HEK293 (cell line): Measurements from ENCODE around the gene CTR9.

ENCODE experiments used
- CTCF ChIA-PET: fragments of 350-600 bp; formaldehyde crosslinking; extraction: SDS; loops from one replicate; lab custom pipeline; 2021; ENCODE audit warnings: antibody characterized with exemption; lab: Yijun Ruan, JAX
- POLR2A ChIA-PET: fragments of 300-600 bp; formaldehyde crosslinking; extraction: SDS; loops from one replicate; lab custom pipeline; 2020; ENCODE audit warnings: antibody characterized with exemption, inconsistent platforms; lab: Yijun Ruan, JAX
- H3K27ac ChIP-seq: fragments of 200-500 bp; sonication (Bioruptor generic); 2 replicates; pipeline ENCODE4 v1.5.1; 2014; ENCODE audit warnings: low read depth, low read length, control low read depth, inconsistent platforms; ENCODE audit errors: extremely low read depth
- H3K36me3 ChIP-seq, 2 experiments: fragments of 200-500 bp in 1 of 2; sonication (Bioruptor generic) in 1 of 2; 1 replicate in 1 of 2; 2 replicates in 1 of 2; pipeline ENCODE4 v1.5.1; 2014 to 2017; ENCODE audit warnings: inconsistent platforms in 2 of 2, low read length in 2 of 2; ENCODE audit not compliant: control insufficient read depth in 2 of 2, insufficient read depth in 1 of 2
- H3K4me1 ChIP-seq: fragments of 200-500 bp; sonication (Bioruptor generic); 2 replicates; pipeline ENCODE4 v1.5.1; 2014; ENCODE audit warnings: mild to moderate bottlenecking, low read length, inconsistent platforms; ENCODE audit not compliant: control insufficient read depth, insufficient read depth
- H3K4me3 ChIP-seq: 2 replicates; pipeline ENCODE4 v1.5.1; 2011; ENCODE audit warnings: low read depth, mild to moderate bottlenecking, control low read depth, low read length, moderate library complexity
- H3K9me3 ChIP-seq: fragments of 200-500 bp; sonication (Bioruptor generic); 2 replicates; pipeline ENCODE4 v1.5.1; 2014; ENCODE audit warnings: low read depth, low read length, inconsistent platforms; ENCODE audit not compliant: control insufficient read depth, insufficient read depth
- GLIS1 ChIP-seq: fragments of 450-650 bp; formaldehyde crosslinking; IDR thresholded peaks from 2 replicates; pipeline ENCODE4 v1.5.1; 2016; ENCODE audit warnings: missing biosample characterization, missing genetic modification characterization
- IKZF3 ChIP-seq: fragments of 450-650 bp; IDR thresholded peaks from 2 replicates; pipeline ENCODE4 v1.5.0; 2018; ENCODE audit warnings: missing biosample characterization, mild to moderate bottlenecking, missing genetic modification characterization, moderate library complexity
- MZF1 ChIP-seq: fragments of 450-650 bp; formaldehyde crosslinking; IDR thresholded peaks from 2 replicates; pipeline ENCODE4 v1.5.1; 2017; ENCODE audit warnings: missing biosample characterization, missing genetic modification characterization, borderline replicate concordance
- PRDM1 ChIP-seq: fragments of 450-650 bp; formaldehyde crosslinking; IDR thresholded peaks from 2 replicates; pipeline ENCODE4; 2016; ENCODE audit warnings: missing biosample characterization, missing genetic modification characterization
- PRDM4 ChIP-seq: fragments of 450-650 bp; formaldehyde crosslinking; IDR thresholded peaks from 2 replicates; pipeline ENCODE4 v1.5.1; 2017; ENCODE audit warnings: missing biosample characterization, missing genetic modification characterization
- SALL2 ChIP-seq: fragments of 450-650 bp; formaldehyde crosslinking; IDR thresholded peaks from 2 replicates; pipeline ENCODE4 v1.5.0; 2017; ENCODE audit warnings: missing biosample characterization, mild to moderate bottlenecking, missing genetic modification characterization, borderline replicate concordance
- YY2 ChIP-seq: fragments of 450-650 bp; formaldehyde crosslinking; IDR thresholded peaks from 2 replicates; pipeline ENCODE4 v1.5.1; 2016; ENCODE audit warnings: missing biosample characterization, missing genetic modification characterization
- ZFP37 ChIP-seq: fragments of 450-650 bp; formaldehyde crosslinking; IDR thresholded peaks from 2 replicates; pipeline ENCODE4 v1.5.1; 2016; ENCODE audit warnings: missing biosample characterization, missing genetic modification characterization
- ZIC2 ChIP-seq: fragments of 450-650 bp; formaldehyde crosslinking; IDR thresholded peaks from 2 replicates; pipeline ENCODE4 v1.5.1; 2016; ENCODE audit warnings: missing biosample characterization, missing genetic modification characterization
- ZNF10 ChIP-seq: fragments of 450-650 bp; formaldehyde crosslinking; IDR thresholded peaks from 2 replicates; pipeline ENCODE4 v1.5.1; 2017; ENCODE audit warnings: missing biosample characterization, missing genetic modification characterization
- ZNF112 ChIP-seq: fragments of 450-650 bp; formaldehyde crosslinking; IDR thresholded peaks from 2 replicates; pipeline ENCODE4 v1.5.0; 2017; ENCODE audit warnings: missing biosample characterization, missing genetic modification characterization
- ZNF133 ChIP-seq: fragments of 450-650 bp; formaldehyde crosslinking; IDR thresholded peaks from 2 replicates; pipeline ENCODE4 v1.5.1; 2016; ENCODE audit warnings: missing biosample characterization, missing genetic modification characterization
- ZNF2 ChIP-seq: fragments of 450-650 bp; formaldehyde crosslinking; IDR thresholded peaks from 2 replicates; pipeline ENCODE4 v1.5.1; 2016; ENCODE audit warnings: missing biosample characterization, missing genetic modification characterization
- ZNF23 ChIP-seq: fragments of 450-650 bp; formaldehyde crosslinking; IDR thresholded peaks from 2 replicates; pipeline ENCODE4 v1.5.1; 2016; ENCODE audit warnings: missing biosample characterization, missing genetic modification characterization, borderline replicate concordance
- ZNF354C ChIP-seq: fragments of 450-650 bp; formaldehyde crosslinking; IDR thresholded peaks from 2 replicates; pipeline ENCODE4 v1.5.1; 2016; ENCODE audit warnings: missing biosample characterization, missing genetic modification characterization, low read depth, borderline replicate concordance
- ZNF362 ChIP-seq: fragments of 450-650 bp; formaldehyde crosslinking; IDR thresholded peaks from 2 replicates; pipeline ENCODE4 v1.5.1; 2016; ENCODE audit warnings: missing biosample characterization, missing genetic modification characterization
- ZNF391 ChIP-seq: fragments of 450-650 bp; formaldehyde crosslinking; IDR thresholded peaks from 2 replicates; pipeline ENCODE4 v1.5.1; 2016; ENCODE audit warnings: low read depth, missing biosample characterization, missing genetic modification characterization, borderline replicate concordance
- ZNF398 ChIP-seq: fragments of 450-650 bp; formaldehyde crosslinking; IDR thresholded peaks from 2 replicates; pipeline ENCODE4 v1.5.1; 2017; ENCODE audit warnings: missing biosample characterization, missing genetic modification characterization
- ZNF404 ChIP-seq: fragments of 450-650 bp; formaldehyde crosslinking; IDR thresholded peaks from 2 replicates; pipeline ENCODE4 v1.5.1; 2017; ENCODE audit warnings: missing biosample characterization, missing genetic modification characterization
- ZNF561 ChIP-seq: fragments of 450-650 bp; IDR thresholded peaks from 2 replicates; pipeline ENCODE4 v1.5.1; 2018; ENCODE audit warnings: missing biosample characterization, missing genetic modification characterization, borderline replicate concordance
- ZNF670 ChIP-seq: fragments of 450-650 bp; formaldehyde crosslinking; IDR thresholded peaks from 2 replicates; pipeline ENCODE4 v1.5.1; 2016; ENCODE audit warnings: missing biosample characterization, missing genetic modification characterization, low read depth
- ZNF704 ChIP-seq: fragments of 450-650 bp; formaldehyde crosslinking; IDR thresholded peaks from 2 replicates; pipeline ENCODE4 v1.5.1; 2016; ENCODE audit warnings: missing biosample characterization, missing genetic modification characterization
- ZSCAN23 ChIP-seq: fragments of 450-650 bp; formaldehyde crosslinking; IDR thresholded peaks from 2 replicates; pipeline ENCODE4 v1.5.1; 2016; ENCODE audit warnings: missing biosample characterization, missing genetic modification characterization
- ZSCAN30 ChIP-seq: fragments of 450-650 bp; IDR thresholded peaks from 2 replicates; pipeline ENCODE4 v1.5.1; 2018; ENCODE audit warnings: missing biosample characterization, mild to moderate bottlenecking, missing genetic modification characterization, moderate library complexity
- TF ChIP-seq, protein P1 (sequence below): fragments of 450-650 bp; formaldehyde crosslinking; IDR thresholded peaks from 2 replicates; pipeline ENCODE4 v1.5.1; 2016; ENCODE audit warnings: missing biosample characterization, missing genetic modification characterization
- TF ChIP-seq, protein P2 (sequence below): fragments of 450-650 bp; formaldehyde crosslinking; IDR thresholded peaks from 2 replicates; pipeline ENCODE4 v1.5.1; 2017; ENCODE audit warnings: missing biosample characterization, missing genetic modification characterization

The CTR9 gene

GRCh38 chr11:10809373-10810160 is 58.5 kb downstream of the CTR9 start:
- peaks cover 0 to 32% of the 10 kb centered on the region in 2 experiments for H3K36me3 ChIP-seq
- no peaks in the 10 kb centered on the region for H3K4me1 ChIP-seq
- peak overlapping the region; percentile 54 for H3K4me3 ChIP-seq
- CTCF ChIA-PET, result interaction anchor here (0.6 to 1.2 kb wide), 10 partner anchors 14 to 227 kb away, joined by 3 to 5 read pairs (median 4); partner anchors contain the start of gene CTR9
- POLR2A ChIA-PET, result interaction anchor here (0.7 to 3.6 kb wide), 65 partner anchors 9 to 1349 kb away, joined by 3 to 194 read pairs (median 7); partner anchors contain the start of genes ADM, CTR9, GALNT18 and RNF141
- no peaks in the 10 kb centered on the region for H3K9me3 ChIP-seq
- peak overlapping the region; percentile 71 for H3K27ac ChIP-seq
- peak; percentile 82; the same call in 1 of the 2 replicates for TF ChIP-seq PRDM1 (tag by site-specific recombination)
- TF ChIP-seq ZSCAN30 (tag by site-specific recombination), result peak; percentile 69; the same call in 1 of the 2 replicates
- no peak for TF ChIP-seq ZNF398 (tag by site-specific recombination)
- no peak for TF ChIP-seq ZNF133 (tag by site-specific recombination)
- TF ChIP-seq ZNF112 (tag by site-specific recombination), result no peak
- TF ChIP-seq ZNF704 (tag by site-specific recombination), result no peak
- no peak for TF ChIP-seq ZNF391 (tag by site-specific recombination)
- TF ChIP-seq ZNF670 (tag by site-specific recombination), result no peak
- TF ChIP-seq IKZF3 (tag by site-specific recombination), result peak; percentile 63; the same call in 1 of the 2 replicates
- no peak for TF ChIP-seq ZNF23 (tag by site-specific recombination)
- no peak for TF ChIP-seq ZNF354C
- no peak for TF ChIP-seq ZNF362 (tag by site-specific recombination)
- TF ChIP-seq, protein P1, sequence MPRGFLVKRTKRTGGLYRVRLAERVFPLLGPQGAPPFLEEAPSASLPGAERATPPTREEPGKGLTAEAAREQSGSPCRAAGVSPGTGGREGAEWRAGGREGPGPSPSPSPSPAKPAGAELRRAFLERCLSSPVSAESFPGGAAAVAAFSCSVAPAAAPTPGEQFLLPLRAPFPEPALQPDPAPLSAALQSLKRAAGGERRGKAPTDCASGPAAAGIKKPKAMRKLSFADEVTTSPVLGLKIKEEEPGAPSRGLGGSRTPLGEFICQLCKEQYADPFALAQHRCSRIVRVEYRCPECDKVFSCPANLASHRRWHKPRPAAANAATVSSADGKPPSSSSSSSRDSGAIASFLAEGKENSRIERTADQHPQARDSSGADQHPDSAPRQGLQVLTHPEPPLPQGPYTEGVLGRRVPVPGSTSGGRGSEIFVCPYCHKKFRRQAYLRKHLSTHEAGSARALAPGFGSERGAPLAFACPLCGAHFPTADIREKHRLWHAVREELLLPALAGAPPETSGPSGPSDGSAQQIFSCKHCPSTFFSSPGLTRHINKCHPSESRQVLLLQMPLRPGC (tag by site-specific recombination), result 0 out of 2 replicates have a peak, but pooled peaks have one; percentile 34
- no peak for TF ChIP-seq ZSCAN23
- TF ChIP-seq ZNF2 (tag by site-specific recombination), result 0 out of 2 replicates have a peak, but pooled peaks have one; percentile 14
- no peak for TF ChIP-seq ZNF404 (tag by site-specific recombination)
- TF ChIP-seq YY2, result no peak
- TF ChIP-seq, protein P2, sequence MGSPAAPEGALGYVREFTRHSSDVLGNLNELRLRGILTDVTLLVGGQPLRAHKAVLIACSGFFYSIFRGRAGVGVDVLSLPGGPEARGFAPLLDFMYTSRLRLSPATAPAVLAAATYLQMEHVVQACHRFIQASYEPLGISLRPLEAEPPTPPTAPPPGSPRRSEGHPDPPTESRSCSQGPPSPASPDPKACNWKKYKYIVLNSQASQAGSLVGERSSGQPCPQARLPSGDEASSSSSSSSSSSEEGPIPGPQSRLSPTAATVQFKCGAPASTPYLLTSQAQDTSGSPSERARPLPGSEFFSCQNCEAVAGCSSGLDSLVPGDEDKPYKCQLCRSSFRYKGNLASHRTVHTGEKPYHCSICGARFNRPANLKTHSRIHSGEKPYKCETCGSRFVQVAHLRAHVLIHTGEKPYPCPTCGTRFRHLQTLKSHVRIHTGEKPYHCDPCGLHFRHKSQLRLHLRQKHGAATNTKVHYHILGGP (tag by site-specific recombination), result no peak
- TF ChIP-seq ZFP37 (tag by site-specific recombination), result peak; percentile 59; the same call in 1 of the 2 replicates
- TF ChIP-seq ZNF10 (tag by site-specific recombination), result no peak
- 0 out of 2 replicates have a peak, but pooled peaks have one; percentile 17 for TF ChIP-seq MZF1
- TF ChIP-seq GLIS1 (tag by site-specific recombination), result peak; percentile 79
- peak; percentile 61; the same call in 1 of the 2 replicates for TF ChIP-seq ZNF561 (tag by site-specific recombination)
- no peak for TF ChIP-seq SALL2 (tag by site-specific recombination)
- peak; percentile 40; the same call in 1 of the 2 replicates for TF ChIP-seq ZIC2 (tag by site-specific recombination)
- TF ChIP-seq PRDM4 (tag by site-specific recombination), result no peak
